A549 (cell line): Measurements from ENCODE around the gene SLC35A5. TPM values are rescaled to one million over a fixed set of nuclear protein-coding genes. Genes with fewer than 3 reads are reported as not detected.

ENCODE experiments used
- ATAC-seq, 2 experiments: fragments of 200-7000 bp in 1 of 2; fragments of >200 bp in 1 of 2; cut with Nextera tagmentation in 1 of 2; cut with Tn5 transposase in 1 of 2; 3 replicates each; pipeline versions ENCODE4 v1.8.0 to v1.9.1; 2018 to 2020; ENCODE audit warnings: mild to moderate bottlenecking in 1 of 2, moderate library complexity in 1 of 2
- CTCF ChIA-PET: fragments of 300-600 bp; sonication (Branson Sonifier 250); formaldehyde crosslinking; extraction: SDS; loops from one replicate; lab custom pipeline; 2021; ENCODE audit warnings: antibody characterized with exemption, inconsistent platforms; lab: Yijun Ruan, JAX
- POLR2A ChIA-PET: fragments of 350-600 bp; formaldehyde crosslinking; extraction: SDS; loops from one replicate; lab custom pipeline; 2021; ENCODE audit warnings: antibody characterized with exemption, inconsistent platforms; lab: Yijun Ruan, JAX
- DNase-seq, 2 experiments: peaks; one replicate each; pipeline versions ENCODE4 v3.0.0 to v3.0.0-alpha.2; 2011 to 2016; ENCODE audit warnings: low read depth in 1 of 2, low spot score in 1 of 2
- FAIRE-seq: peaks from 2 replicates; lab custom pipeline; 2011; peaks lifted over from hg19 to GRCh38; lab: Jason Lieb, UNC
- H3K27ac ChIP-seq, 2 experiments: fragments of >200 bp; sonication (Bioruptor Twin); formaldehyde crosslinking; 3 replicates each; pipeline ENCODE4 v1.5.1; 2016 to 2017
- H3K4me1 ChIP-seq: fragments of >200 bp; sonication (Bioruptor Twin); formaldehyde crosslinking; 3 replicates; pipeline ENCODE4 v1.6.1; 2016
- H3K4me2 ChIP-seq: fragments of >200 bp; sonication (Bioruptor Twin); formaldehyde crosslinking; 3 replicates; pipeline ENCODE4 v1.6.1; 2016
- H3K4me3 ChIP-seq: fragments of >200 bp; sonication (Bioruptor Twin); formaldehyde crosslinking; 3 replicates; pipeline ENCODE4 v1.5.1; 2016
- H3K9me3 ChIP-seq: fragments of >200 bp; sonication (Bioruptor Twin); formaldehyde crosslinking; 3 replicates; pipeline ENCODE4 v1.6.1; 2016
- ATOH8 ChIP-seq: fragments of 250-450 bp; sonication (Bioruptor Pico); IDR thresholded peaks from 2 replicates; pipeline ENCODE4 v1.5.0; 2020; ENCODE audit warnings: low read depth, mild to moderate bottlenecking, moderate library complexity
- CBX8 ChIP-seq: fragments of 200-600 bp; sonication (generic); IDR thresholded peaks from 2 replicates; pipeline ENCODE4 v1.6.1; 2016
- CHD2 ChIP-seq: fragments of 150-350 bp; IDR thresholded peaks from 2 replicates; pipeline ENCODE4 v1.6.1; 2014; ENCODE audit warnings: low read length; ENCODE audit not compliant: partially characterized antibody
- CHD4 ChIP-seq: fragments of 200-600 bp; sonication (generic); IDR thresholded peaks from 2 replicates; pipeline ENCODE4 v1.6.1; 2016; ENCODE audit warnings: antibody characterized with exemption, mild to moderate bottlenecking, borderline replicate concordance
- EHF ChIP-seq: fragments of 250-450 bp; sonication (Bioruptor Pico); IDR thresholded peaks from 2 replicates; pipeline ENCODE4 v1.5.0; 2020; ENCODE audit warnings: mild to moderate bottlenecking
- ELK1 ChIP-seq: fragments of 150-350 bp; IDR thresholded peaks from 2 replicates; pipeline ENCODE4 v1.6.1; 2014; ENCODE audit warnings: low read depth, mild to moderate bottlenecking, low read length
- GATA3 ChIP-seq: IDR thresholded peaks from 2 replicates; pipeline ENCODE4 v1.6.1; 2012; ENCODE audit warnings: borderline replicate concordance
- HDAC2 ChIP-seq: fragments of 200-600 bp; sonication (generic); IDR thresholded peaks from 2 replicates; pipeline ENCODE4 v1.6.1; 2016
- HES2 ChIP-seq: fragments of >200 bp; sonication (Bioruptor Twin); formaldehyde crosslinking; IDR thresholded peaks from 2 replicates; pipeline ENCODE4 v1.6.1; 2016
- HEYL ChIP-seq: fragments of 250-450 bp; sonication (Bioruptor Pico); IDR thresholded peaks from 2 replicates; pipeline ENCODE4 v1.8.0; 2021; ENCODE audit warnings: mild to moderate bottlenecking, moderate library complexity
- HOXB5 ChIP-seq: fragments of 250-450 bp; sonication (Bioruptor Pico); IDR thresholded peaks from 2 replicates; pipeline ENCODE4 v1.5.0; 2020; ENCODE audit warnings: mild to moderate bottlenecking, moderate library complexity
- KDM1A ChIP-seq: fragments of 200-600 bp; sonication (generic); IDR thresholded peaks from 2 replicates; pipeline ENCODE4 v1.6.1; 2016; ENCODE audit warnings: low read depth, mild to moderate bottlenecking
- MAFK ChIP-seq: fragments of 450-650 bp; IDR thresholded peaks from 2 replicates; pipeline ENCODE4 v1.6.1; 2014; ENCODE audit not compliant: partially characterized antibody
- MAZ ChIP-seq: fragments of 150-350 bp; IDR thresholded peaks from 2 replicates; pipeline ENCODE4 v1.6.1; 2014; ENCODE audit warnings: antibody characterized with exemption, low read depth, low read length, borderline replicate concordance
- NFE2L2 ChIP-seq: fragments of 150-350 bp; conservative IDR thresholded peaks from 2 replicates; pipeline ENCODE4 v1.6.1; 2014; ENCODE audit warnings: low read length
- NPAS2 ChIP-seq: fragments of 250-450 bp; sonication (Bioruptor Pico); IDR thresholded peaks from 2 replicates; pipeline ENCODE4 v1.8.0; 2022; ENCODE audit warnings: mild to moderate bottlenecking, moderate library complexity, borderline replicate concordance
- POLR2A ChIP-seq: IDR thresholded peaks from 2 replicates; pipeline ENCODE4 v1.6.1; 2012; ENCODE audit warnings: mild to moderate bottlenecking, low read length
- POLR2AphosphoS2 ChIP-seq: conservative IDR thresholded peaks from 2 replicates; pipeline ENCODE4 v1.6.1; 2012; ENCODE audit warnings: low read length, improper control_type of control experiment, inconsistent platforms
- RARB ChIP-seq: fragments of 250-450 bp; sonication (Bioruptor Pico); IDR thresholded peaks from 2 replicates; pipeline ENCODE4 v1.8.0; 2021; ENCODE audit warnings: mild to moderate bottlenecking, moderate library complexity
- RCOR1 ChIP-seq: fragments of 150-350 bp; IDR thresholded peaks from 2 replicates; pipeline ENCODE4 v1.6.1; 2014; ENCODE audit warnings: antibody characterized with exemption, low read length, low read depth
- REST ChIP-seq: fragments of 200-600 bp; sonication (generic); IDR thresholded peaks from 2 replicates; pipeline ENCODE4 v1.6.1; 2016; ENCODE audit warnings: antibody characterized with exemption, mild to moderate bottlenecking, moderate library complexity
- RFX5 ChIP-seq: fragments of 450-650 bp; IDR thresholded peaks from 2 replicates; pipeline ENCODE4 v1.7.1; 2014; ENCODE audit warnings: antibody characterized with exemption, mild to moderate bottlenecking, moderate library complexity
- SREBF2 ChIP-seq: fragments of 450-650 bp; IDR thresholded peaks from 2 replicates; pipeline ENCODE4 v1.6.1; 2014; ENCODE audit warnings: mild to moderate bottlenecking, moderate library complexity
- TFCP2L1 ChIP-seq: fragments of 250-450 bp; sonication (Bioruptor Pico); IDR thresholded peaks from 2 replicates; pipeline ENCODE4 v1.5.0; 2021; ENCODE audit warnings: mild to moderate bottlenecking
- TP53 ChIP-seq: fragments of 250-450 bp; sonication (Bioruptor Pico); IDR thresholded peaks from 2 replicates; pipeline ENCODE4 v1.5.0; 2021; ENCODE audit warnings: mild to moderate bottlenecking, moderate library complexity
- USF2 ChIP-seq: fragments of 450-650 bp; IDR thresholded peaks from 2 replicates; pipeline ENCODE4 v1.6.1; 2014; ENCODE audit warnings: antibody characterized with exemption
- ZC3H11A ChIP-seq: fragments of 450-650 bp; IDR thresholded peaks from 2 replicates; pipeline ENCODE4 v1.6.1; 2014; ENCODE audit warnings: antibody characterized with exemption, mild to moderate bottlenecking
- ZFP36 ChIP-seq: fragments of 450-650 bp; IDR thresholded peaks from 2 replicates; pipeline ENCODE4 v1.6.1; 2014; ENCODE audit warnings: borderline replicate concordance; ENCODE audit not compliant: partially characterized antibody
- ZSCAN20 ChIP-seq: fragments of 250-450 bp; sonication (Bioruptor Pico); IDR thresholded peaks from 2 replicates; pipeline ENCODE4 v1.8.0; 2022; ENCODE audit warnings: mild to moderate bottlenecking, moderate library complexity
- WGBS: methylation state at CpG from one replicate; pipeline ENCODE4 v1.1.6; 2017; ENCODE audit errors: missing lambda C conversion rate; 5-methylcytosine and 5-hydroxymethylcytosine counted together
- polyA plus RNA-seq, 4 experiments: library from polyadenylated mRNA; depleted of rRNA in 3 of 4; stranded (reverse); fragments of >200 nt; fragmentation: RNase III in 1 of 4; extraction: RNeasy Plus Mini Kit Qiagen cat#74134 plus additional on column Dnase treatment in 1 of 4; gene quantifications; 2 replicates in 3 of 4; 3 replicates in 1 of 4; pipeline ENCODE4 v1.2.3, GENCODE V29; 2011 to 2017

Gene SLC35A5
- polyA plus RNA-seq, 2 of the 4 experiments (the other 2 are of a cell fraction): 21.0 to 53.4 TPM

GRCh38 chr3:112633191-112633590, 71.3 kb downstream of the SLC35A5 start (continued):
- TF ChIP-seq REST (no peak), ZSCAN20 (CRISPR knock-in tag) (no peak)

GRCh38 chr3:112633757-112634156, 71.9 kb downstream of the SLC35A5 start:
- peak overlapping the region in 1 of 2 experiments; percentile 8; a peak in 3 of 6 replicates for H3K27ac ChIP-seq
- H3K4me1 ChIP-seq: peaks cover 64% of the 10 kb centered on the region
- ATAC-seq: no peak
- FAIRE-seq: no peak
- no peak for DNase-seq
- no peak overlapping the region for H3K4me3 ChIP-seq
- TF ChIP-seq CHD4 (no peak), POLR2A (no peak), MAFK (no peak), SREBF2 (no peak), HOXB5 (CRISPR knock-in tag) (no peak), HEYL (no peak), TFCP2L1 (CRISPR knock-in tag) (no peak), ELK1 (no peak), POLR2AphosphoS2 (no peak), NPAS2 (CRISPR knock-in tag) (no peak), CBX8 (no peak), KDM1A (no peak), ZC3H11A (no peak), GATA3 (no peak), RFX5 (no peak), TP53 (CRISPR knock-in tag) (no peak), CHD2 (no peak)
- TF ChIP-seq, all 56 proteins: peak for 0
- CTCF ChIA-PET: interaction anchor here (0.9 to 1.1 kb wide), 2 partner anchors 9 to 52 kb away, joined by 4 read pairs; no protein-coding TSS in a partner anchor
- Histone ChIP-seq H3K9me3 (no peaks in the 10 kb centered on the region), H3K4me2 (peak overlapping the region; percentile 58)
- 78% methylated on average over 1 of the region's 1 CpG for WGBS
- POLR2A ChIA-PET: no interaction called here

GRCh38 chr3:112634786-112635541, 73.1 kb downstream of the SLC35A5 start:
- H3K4me2 ChIP-seq: peak overlapping the region; percentile 58
- CTCF ChIA-PET: interaction anchor here (0.6 to 1.8 kb wide), 5 partner anchors 8 to 345 kb away, joined by 3 to 4 read pairs (median 4); no protein-coding TSS in a partner anchor
- H3K9me3 ChIP-seq: no peaks in the 10 kb centered on the region
- no peak overlapping the region for H3K4me3 ChIP-seq
- 88% methylated on average over 4 of the region's 4 CpGs for WGBS
- DNase-seq (no peak), ATAC-seq (no peak)
- no peak for TF ChIP-seq ZFP36
- TF ChIP-seq POLR2AphosphoS2: no peak
- TF ChIP-seq NFE2L2: no peak
- TF ChIP-seq HES2: no peak
- TF ChIP-seq ATOH8 (CRISPR knock-in tag): no peak
- TF ChIP-seq EHF (CRISPR knock-in tag): no peak
- no peak for TF ChIP-seq USF2
- no peak for TF ChIP-seq RCOR1
- TF ChIP-seq HDAC2: no peak
- TF ChIP-seq MAZ: no peak
- no peak for TF ChIP-seq RARB
- TF ChIP-seq CHD2: no peak
- TF ChIP-seq, all 56 proteins: peak for 0
- no peak overlapping the region for H3K27ac ChIP-seq
- POLR2A ChIA-PET: no interaction called here
- no peak for FAIRE-seq
- H3K4me1 ChIP-seq: peaks cover 61% of the 10 kb centered on the region
